Activated CD8-positive, alpha-beta memory T cell treated with anti-CD3 and anti-CD28 coated beads for 4 hours (primary cell): ENCODE data around the gene KCNQ2.
"Not testable (repeated sequence)": the region's sequence is repeated elsewhere in the genome, so short reads cannot be mapped to it uniquely, and the experiment has no call there.

Source experiments
- DNase-seq, 2 donors: peaks; one replicate each; pipeline ENCODE4 v3.0.0-alpha.2; 2020; ENCODE audit warnings: low read depth in 2 of 2

Gene KCNQ2

GRCh38 chr20:63490416-63490815 lies 18.0 kb upstream of the KCNQ2 start:
- no peak for DNase-seq

- DNase-seq: no peak
These were observed 16.1 kb upstream of the KCNQ2 start for GRCh38 chr20:63488315-63489251.

DNA sequence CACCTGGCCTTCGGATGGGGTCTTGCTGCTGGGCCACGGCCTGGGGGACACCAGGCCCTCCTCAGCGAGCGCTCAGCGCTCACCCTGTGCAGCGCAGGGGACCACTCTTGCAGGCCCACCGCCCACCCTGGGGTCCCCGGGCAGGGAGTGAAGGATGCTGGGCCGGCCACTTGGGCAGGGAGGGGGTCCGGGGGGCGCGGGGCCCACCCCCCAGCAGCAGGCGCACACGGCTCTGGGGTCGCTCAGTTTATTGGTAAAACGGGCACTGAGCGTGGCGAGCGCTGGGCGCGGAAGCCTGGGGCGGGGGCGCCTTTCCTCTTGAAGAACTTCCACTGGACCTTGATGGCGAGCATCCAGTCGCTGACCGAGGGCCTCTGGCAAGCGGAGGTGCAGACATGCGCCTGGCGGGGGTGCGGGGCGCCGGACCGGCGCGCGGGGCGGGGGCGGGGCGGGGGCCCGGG lies 15.4 kb upstream of the KCNQ2 start:
- no peak for DNase-seq

- no peak for DNase-seq
These were observed 14.8 kb upstream of the KCNQ2 start for GRCh38 chr20:63487116-63487764.

DNA sequence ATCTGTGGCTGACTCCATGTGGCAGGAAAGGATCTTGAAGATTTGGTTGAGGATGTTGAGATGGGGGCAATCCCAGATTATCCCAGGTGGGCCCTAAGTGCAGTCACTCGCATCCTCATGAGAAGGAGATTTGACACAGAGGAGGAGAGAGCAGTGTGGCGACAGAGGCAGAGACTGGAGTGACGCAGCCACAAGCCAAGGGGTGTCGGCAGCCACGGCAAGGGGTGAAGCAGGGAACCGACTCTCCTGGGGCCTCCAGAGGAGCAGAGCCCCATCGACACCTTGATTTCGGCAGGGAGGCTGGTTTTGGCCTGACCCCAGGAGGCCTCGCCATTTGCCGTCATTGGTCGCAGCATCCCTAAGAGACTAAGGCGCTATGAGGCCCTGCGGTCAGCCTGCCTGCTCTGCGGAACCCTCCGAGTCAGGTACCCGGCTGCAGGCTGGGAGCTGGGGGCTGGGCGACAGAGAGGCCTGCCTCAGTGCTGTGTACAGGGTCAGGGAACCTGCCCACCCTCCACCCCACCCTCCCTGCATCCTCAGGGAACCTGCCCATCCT lies 13.9 kb upstream of the KCNQ2 start:
- no peak for DNase-seq

GRCh38 chr20:63484651-63485403 lies 12.4 kb upstream of the KCNQ2 start:
- no peak for DNase-seq

- no peak for DNase-seq
These were observed 11.8 kb upstream of the KCNQ2 start for GRCh38 chr20:63484236-63484635.

DNA sequence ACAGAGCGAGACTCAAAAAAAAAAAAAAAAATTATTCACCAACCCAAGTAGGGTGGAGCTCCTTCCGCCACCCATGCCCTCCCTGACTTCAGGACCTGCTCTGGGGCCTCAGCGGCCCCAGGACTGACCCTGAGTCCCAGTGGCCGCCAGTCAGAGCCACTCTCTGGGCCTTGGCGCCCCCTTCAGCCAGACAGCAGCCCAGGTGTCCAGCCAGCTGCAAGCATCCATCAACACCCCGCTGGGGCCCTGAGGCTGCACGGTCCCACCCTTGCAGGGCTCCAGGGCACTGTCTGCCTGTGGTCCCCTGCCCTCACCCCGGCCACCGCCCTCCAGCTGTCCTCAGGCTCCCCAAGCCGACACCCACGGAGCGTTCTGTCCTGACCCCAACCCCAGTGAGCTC lies 11.4 kb upstream of the KCNQ2 start:
- DNase-seq: no peak

DNA sequence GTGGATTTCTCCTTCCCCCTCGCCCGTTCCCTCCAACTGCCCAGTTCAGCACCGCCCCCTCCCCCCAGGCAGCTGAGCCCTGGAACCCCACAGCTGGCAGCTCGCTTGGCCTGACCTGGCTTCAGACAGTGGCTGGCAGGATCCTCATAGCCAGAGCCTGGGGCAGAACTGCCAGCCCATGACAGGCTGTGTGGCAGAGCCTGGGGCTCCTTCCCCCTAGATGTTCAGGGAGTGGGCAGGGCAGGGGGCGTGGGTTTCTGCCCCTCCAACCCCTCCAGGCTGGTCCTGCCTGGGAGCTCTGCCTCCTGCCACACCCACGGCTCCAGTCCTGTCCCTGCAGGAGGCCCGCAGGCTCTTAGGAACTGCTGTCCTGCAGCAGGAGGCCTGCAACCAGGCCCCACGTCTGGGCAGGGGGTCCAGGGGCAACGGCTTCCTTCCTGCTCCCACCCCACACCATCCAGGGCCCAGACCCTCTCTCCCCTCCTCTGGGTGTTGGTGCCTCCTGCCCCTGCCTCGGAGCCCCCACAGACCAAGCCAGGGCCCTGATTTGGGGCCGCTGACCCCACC lies 9.6 kb upstream of the KCNQ2 start:
- DNase-seq: no peak

DNA sequence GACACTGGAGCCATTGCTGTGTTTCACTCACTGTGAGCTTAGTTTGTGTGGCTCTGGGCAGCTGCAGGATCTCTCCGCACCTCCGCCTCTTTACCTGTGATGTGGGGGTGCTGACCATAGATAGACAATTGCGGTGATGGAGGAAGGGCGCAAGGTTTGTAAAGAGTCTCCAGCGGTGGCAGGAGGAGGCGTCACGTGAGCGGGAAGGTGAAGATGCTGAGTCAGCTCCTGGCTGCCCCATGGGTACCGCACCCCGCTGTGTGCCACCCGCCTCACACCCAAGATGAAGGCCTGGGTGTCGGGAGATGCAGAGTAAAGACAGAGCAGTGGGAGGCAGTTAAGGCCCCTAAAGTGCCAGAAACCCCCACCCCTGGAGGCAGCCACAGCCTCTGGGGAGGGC lies 9.0 kb upstream of the KCNQ2 start:
- DNase-seq: no peak

DNA sequence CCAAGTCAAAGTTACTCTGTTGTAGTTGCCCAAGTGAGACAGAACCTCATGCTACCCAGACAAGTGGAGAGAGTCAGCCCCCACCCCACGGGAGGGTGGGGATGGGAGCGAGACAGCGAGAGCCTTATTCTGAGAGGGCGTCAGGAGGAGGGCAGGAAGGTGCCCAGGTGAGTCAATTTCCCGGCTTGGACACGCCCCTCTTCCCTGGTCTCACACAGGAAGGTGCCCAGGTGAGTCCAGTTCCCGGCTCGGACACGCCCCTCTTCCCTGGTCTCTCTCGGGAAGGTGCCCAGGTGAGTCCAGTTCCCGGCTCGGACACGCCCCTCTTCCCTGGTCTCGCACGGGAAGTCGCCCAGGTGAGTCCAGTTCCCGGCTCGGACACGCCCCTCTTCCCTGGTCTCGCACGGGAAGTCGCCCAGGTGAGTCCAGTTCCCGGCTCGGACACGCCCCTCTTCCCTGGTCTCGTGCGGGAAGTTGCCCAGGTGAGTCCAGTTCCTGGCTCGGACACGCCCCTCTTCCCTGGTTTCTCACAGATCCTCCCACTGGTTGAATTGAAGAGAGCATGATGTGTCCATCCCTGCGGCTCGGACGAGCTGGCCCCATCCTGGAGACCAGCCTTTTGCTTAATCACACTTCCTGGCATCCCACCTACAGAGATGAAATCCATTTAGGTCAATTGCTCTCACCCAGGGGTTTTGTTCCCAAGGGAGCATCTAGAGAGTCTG lies 7.4 kb upstream of the KCNQ2 start:
- DNase-seq: not testable (repeated sequence)

DNA sequence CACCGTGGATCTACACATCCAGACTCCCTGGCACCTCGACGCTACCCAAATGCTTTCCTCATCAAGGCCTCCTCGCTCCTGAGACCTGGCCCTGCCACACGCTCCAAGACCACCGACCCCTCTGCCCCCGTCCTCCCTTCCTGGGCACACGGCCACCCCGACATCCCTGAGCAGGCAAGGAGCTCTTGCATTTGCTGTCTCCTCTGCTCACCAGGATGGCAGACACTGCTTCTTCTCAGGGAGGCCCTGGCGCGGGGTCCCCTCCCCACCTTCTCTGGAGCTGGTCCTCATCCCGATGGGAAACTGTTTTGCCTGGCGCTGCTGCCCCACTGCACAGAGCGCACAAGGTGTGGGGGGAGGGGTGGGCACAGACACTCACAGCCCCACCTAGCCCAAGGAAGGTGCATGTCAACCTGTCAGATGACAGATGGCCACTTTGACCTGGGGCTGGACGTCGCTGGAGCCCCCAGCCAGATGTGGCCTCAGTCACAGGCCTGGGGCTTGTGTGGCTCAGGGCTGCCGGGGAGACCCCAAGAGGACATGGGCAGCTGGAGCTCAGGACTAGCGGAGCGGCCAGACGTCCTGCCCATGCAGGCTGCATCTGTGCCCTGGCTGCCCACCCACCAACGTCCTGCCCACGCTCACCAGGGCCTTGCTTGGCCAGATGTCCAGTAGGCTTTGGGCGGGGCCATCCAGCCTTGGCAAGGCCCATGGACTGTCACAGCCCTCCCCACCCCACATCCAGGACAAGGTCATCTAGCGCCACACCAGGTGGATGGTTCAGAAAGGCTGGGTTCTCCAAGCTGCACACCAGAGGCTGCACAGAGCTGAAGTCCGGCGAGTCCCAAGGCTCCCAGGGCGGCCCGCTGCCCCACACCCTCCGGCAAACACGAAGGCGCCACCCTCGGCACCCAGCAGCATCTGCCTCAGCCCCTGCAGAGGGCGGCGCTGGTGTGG lies 6.2 kb upstream of the KCNQ2 start:
- DNase-seq: no peak

DNA sequence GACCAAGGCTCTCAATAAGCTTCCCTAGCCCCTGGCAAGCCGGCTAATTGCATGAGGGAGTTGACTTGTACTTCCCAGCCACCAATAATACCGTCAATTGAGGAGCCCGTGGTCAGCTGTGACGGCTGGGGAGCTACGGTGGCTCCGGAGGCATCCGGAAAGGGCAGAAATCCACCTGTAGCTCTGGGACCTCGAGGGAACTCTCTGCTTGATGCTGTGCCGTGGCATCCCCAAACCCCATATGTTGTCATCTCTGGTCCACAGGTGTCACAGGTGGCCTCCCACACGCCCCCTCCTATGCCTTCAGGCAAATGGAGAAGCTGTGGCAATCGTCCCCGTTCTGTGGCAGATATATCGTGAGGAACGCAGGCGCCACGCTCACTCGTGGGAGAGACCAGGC lies 5.5 kb upstream of the KCNQ2 start:
- no peak for DNase-seq

DNA sequence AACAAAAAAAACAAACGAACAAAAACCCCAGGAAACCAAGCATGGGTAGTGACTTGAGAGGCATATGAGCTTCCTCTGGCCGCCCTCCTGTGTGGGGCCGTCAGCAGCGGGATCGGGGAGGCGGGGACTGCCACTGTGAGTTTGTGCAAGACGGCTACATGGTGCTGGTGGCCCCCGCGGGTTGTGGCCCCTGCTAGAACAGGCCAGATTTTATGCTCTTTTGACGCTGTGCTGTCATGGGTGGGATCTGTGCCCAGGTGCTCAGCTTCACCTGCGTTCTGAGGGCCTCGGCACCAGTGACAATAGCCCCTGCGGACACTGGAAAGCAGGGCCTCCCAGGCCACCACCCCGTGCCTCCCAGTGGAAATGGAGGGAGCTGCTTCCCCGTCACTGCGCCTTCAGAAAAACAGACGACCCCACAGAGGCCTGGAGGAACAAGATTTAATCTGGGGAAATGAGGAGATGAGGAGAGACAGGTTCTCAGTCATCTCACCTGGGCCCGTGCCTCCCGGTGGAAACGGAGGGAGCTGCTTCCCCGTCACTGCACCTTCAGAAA lies 4.7 kb upstream of the KCNQ2 start:
- no peak for DNase-seq

GRCh38 chr20:63475209-63475608 lies 2.8 kb upstream of the KCNQ2 start:
- no peak for DNase-seq

DNA sequence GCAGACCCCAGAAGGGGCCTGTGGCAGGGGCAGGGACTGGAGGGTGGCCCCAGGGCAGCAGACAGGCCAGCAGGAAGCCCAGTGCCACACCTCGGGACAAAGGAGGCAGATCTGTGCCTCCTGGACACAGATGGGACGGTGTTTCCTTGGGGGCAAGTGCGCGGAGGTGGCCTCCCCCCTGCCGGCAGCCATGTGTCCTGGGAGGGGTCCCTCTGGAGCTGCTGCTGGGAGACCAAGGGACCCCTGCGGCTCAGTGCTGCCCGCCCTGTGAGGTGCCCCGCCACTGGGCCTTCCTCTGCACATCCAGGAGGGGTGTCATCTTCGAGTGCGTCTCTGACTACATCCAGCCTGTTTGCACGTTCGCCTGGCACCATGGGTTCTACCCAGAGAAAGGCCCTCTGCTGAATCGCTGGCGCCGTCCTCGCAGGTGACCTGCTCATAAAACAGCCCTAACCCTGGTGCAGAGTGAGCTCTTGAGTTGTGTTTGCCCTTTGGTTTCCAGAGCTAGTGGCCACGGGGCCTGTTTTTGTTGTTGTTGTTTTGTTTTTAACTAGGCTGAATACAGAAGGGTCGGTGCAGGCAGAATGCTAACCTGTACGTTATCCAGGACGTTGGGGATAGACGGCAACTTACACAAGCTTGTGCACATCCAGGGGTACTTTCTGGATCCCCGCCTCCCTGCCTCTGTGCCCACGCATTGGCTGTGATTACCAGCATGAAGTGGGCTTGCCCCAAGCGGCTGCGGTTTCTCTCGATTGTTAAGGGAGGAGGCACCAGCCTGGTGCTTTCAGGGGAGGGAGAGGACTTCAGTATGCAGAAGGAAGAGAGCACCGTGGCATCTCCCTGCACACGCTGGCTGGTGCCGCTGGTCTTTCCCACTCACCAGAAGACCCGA lies 1.3 kb upstream of the KCNQ2 start:
- DNase-seq: no peak

- DNase-seq: no peak
These were observed 471 bp upstream of the KCNQ2 start for GRCh38 chr20:63472862-63473390.

- DNase-seq: no peak
These were observed 806 bp downstream of the KCNQ2 start for GRCh38 chr20:63471717-63471980.
